GM19467 (cell line): ENCODE data around the gene CYP46A1.

Experiments
- ATAC-seq: cut with Tn5 transposase; IDR thresholded peaks from one replicate; pipeline ENCODE4 v1.9.1; 2021; ENCODE audit warnings: mild to moderate bottlenecking, moderate library complexity; ENCODE audit not compliant: unreplicated experiment

The CYP46A1 gene

GRCh38 chr14:99727096-99727870 lies 43.2 kb downstream of the CYP46A1 start:
- ATAC-seq = no peak

- ATAC-seq = no peak
Observed at GRCh38 chr14:99728231-99728920, 44.3 kb downstream of the CYP46A1 start.

- no peak for ATAC-seq
Observed at GRCh38 chr14:99728981-99729451, 44.9 kb downstream of the CYP46A1 start.

GRCh38 chr14:99729991-99730875 lies 46.1 kb downstream of the CYP46A1 start:
- ATAC-seq = peak; percentile 70

- no peak for ATAC-seq
Observed at GRCh38 chr14:99730876-99731546, 46.9 kb downstream of the CYP46A1 start.

- no peak for ATAC-seq
Observed at GRCh38 chr14:99731547-99732435, 47.7 kb downstream of the CYP46A1 start.

GRCh38 chr14:99732436-99733210 lies 48.5 kb downstream of the CYP46A1 start:
- no peak for ATAC-seq

- ATAC-seq = no peak
Observed at GRCh38 chr14:99733211-99733539, 49.1 kb downstream of the CYP46A1 start.

- no peak for ATAC-seq
Observed at GRCh38 chr14:99733540-99734405, 49.7 kb downstream of the CYP46A1 start.

- ATAC-seq = no peak
Observed at GRCh38 chr14:99734406-99735051, 50.4 kb downstream of the CYP46A1 start.

GRCh38 chr14:99735189-99736135 lies 51.4 kb downstream of the CYP46A1 start:
- ATAC-seq = no peak

- ATAC-seq = no peak
Observed at GRCh38 chr14:99736603-99737371, 52.7 kb downstream of the CYP46A1 start.

- ATAC-seq = no peak
Observed at GRCh38 chr14:99737451-99737951, 53.4 kb downstream of the CYP46A1 start.

GRCh38 chr14:99737956-99738667 lies 54.0 kb downstream of the CYP46A1 start:
- ATAC-seq = no peak

GRCh38 chr14:99740411-99740810 lies 56.3 kb downstream of the CYP46A1 start:
- ATAC-seq = no peak
